ENCODE data around the gene UBQLN1. TPM values are rescaled to one million over a fixed set of nuclear protein-coding genes. Genes with fewer than 3 reads are reported as not detected.

UBQLN1 gene
- polyA plus RNA-seq, 1 of the 3 experiments (the other 2 are of a cell fraction): 60.3 TPM

DNA sequence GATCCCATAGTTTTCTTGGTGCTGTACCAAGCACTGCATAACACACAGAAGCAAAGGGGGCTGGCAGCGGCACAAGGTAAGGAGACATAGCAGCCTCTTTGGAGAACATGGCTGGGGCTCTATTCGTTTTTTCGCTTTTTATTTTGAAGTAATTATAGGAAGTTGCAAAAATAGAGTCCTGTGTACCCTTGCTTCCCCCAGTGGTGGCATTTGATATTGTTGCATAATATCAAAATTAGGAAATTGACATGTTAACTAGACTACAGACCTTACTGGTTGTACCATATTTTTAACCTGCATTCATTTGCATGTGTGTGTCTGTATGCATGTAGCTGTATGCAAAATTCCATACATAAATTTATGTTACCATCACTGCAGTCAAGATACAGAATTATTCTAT is 6.6 kb upstream of the UBQLN1 start:
- no peaks in the 10 kb centered on the region for H3K9me3 ChIP-seq
- H3K4me1 ChIP-seq (ENCODE audit: control insufficient read depth in 1 of 2, insufficient read depth in 2 of 2, low read depth in 1 of 2, low read length in 1 of 2): no peaks in the 10 kb centered on the region
- POLR2A ChIA-PET: no interaction called here
- TF ChIP-seq, protein P1, sequence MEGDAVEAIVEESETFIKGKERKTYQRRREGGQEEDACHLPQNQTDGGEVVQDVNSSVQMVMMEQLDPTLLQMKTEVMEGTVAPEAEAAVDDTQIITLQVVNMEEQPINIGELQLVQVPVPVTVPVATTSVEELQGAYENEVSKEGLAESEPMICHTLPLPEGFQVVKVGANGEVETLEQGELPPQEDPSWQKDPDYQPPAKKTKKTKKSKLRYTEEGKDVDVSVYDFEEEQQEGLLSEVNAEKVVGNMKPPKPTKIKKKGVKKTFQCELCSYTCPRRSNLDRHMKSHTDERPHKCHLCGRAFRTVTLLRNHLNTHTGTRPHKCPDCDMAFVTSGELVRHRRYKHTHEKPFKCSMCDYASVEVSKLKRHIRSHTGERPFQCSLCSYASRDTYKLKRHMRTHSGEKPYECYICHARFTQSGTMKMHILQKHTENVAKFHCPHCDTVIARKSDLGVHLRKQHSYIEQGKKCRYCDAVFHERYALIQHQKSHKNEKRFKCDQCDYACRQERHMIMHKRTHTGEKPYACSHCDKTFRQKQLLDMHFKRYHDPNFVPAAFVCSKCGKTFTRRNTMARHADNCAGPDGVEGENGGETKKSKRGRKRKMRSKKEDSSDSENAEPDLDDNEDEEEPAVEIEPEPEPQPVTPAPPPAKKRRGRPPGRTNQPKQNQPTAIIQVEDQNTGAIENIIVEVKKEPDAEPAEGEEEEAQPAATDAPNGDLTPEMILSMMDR (IDR thresholded peaks at IDR 0.05): peak; percentile 52
- TF ChIP-seq RFX5 (IDR thresholded peaks at IDR 0.05; ENCODE audit: low read length) (no peak), GATA2 (CRISPR knock-in tag; IDR thresholded peaks at IDR 0.05) (no peak)
- no peak overlapping the region for H3K9ac ChIP-seq
- 86% methylated on average over 3 of the region's 3 CpGs for WGBS (ENCODE audit: low lambda C conversion rate)
- no peak for DNase-seq
- no peak overlapping the region for H3K27ac ChIP-seq (ENCODE audit: low read depth in 2 of 2, low read length in 1 of 2)
- no peak overlapping the region for H3K4me2 ChIP-seq
- no peaks in the 10 kb centered on the region for H3F3A ChIP-seq (replicated peaks; ENCODE audit: insufficient read depth)
- CTCF ChIA-PET: interaction anchor here (1.3 kb wide), 1 partner anchor 65 kb away, joined by 5 read pairs; no protein-coding TSS in a partner anchor
- no peaks in the 10 kb centered on the region for H4K20me1 ChIP-seq (ENCODE audit: insufficient read depth)
- H3K9me2 ChIP-seq: no peaks in the 10 kb centered on the region
- no peak overlapping the region for H3K4me3 ChIP-seq (ENCODE audit: low read depth in 2 of 2, low read length in 1 of 2)
- peaks cover 1% of the 10 kb centered on the region; the same call in 1 of the 2 replicates for H3K79me2 ChIP-seq (ENCODE audit: insufficient read depth)
- H2AFZ ChIP-seq (ENCODE audit: low read depth): no peak overlapping the region
- no peaks in the 10 kb centered on the region for H3K27me3 ChIP-seq (ENCODE audit: insufficient read depth)
- H3K36me3 ChIP-seq (replicated peaks in 1 of 2; ENCODE audit: control insufficient read depth in 1 of 2, insufficient read depth in 2 of 2, low read length in 1 of 2): no peaks in the 10 kb centered on the region

DNA sequence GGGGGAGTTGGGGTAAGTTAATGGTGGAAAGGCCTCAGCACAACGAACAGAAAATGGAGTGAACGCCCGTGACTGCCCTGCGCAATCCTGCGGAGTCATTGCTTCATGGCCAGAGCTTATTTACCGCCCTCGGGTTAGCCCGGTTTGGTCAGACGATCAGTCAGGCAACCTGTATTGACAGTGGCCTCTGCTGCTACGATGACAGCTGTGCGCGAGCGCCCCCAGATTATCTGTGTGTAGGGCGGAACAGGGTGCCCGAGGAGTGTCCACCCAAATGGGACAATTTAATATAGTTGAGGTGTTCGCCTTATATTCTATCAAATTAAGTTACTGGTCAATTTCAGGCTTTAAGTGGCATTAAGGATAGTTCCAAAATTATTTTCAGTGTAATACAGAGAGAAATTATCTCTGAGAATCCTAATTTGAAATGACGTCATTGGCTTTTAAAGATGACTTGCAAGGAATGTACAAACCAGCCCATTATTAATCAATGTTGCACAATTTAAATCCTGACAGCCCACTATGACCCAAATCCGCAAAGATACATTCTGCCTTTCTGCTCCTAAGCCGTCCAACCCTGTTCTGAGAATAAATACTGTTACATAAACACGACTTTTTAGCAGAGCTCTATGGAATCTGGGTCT is 879 bp upstream of the UBQLN1 start:
- Histone ChIP-seq H3K79me2 (ENCODE audit: insufficient read depth) (peaks cover 47% of the 10 kb centered on the region), H3K9ac (peak overlapping the region; percentile 95), H4K20me1 (ENCODE audit: insufficient read depth) (peaks cover 31% of the 10 kb centered on the region), H3K4me1 (ENCODE audit: control insufficient read depth in 1 of 2, insufficient read depth in 2 of 2, low read depth in 1 of 2, low read length in 1 of 2) (peaks cover 0 to 2% of the 10 kb centered on the region in 2 experiments; a peak in 2 of 4 replicates), H2AFZ (ENCODE audit: low read depth) (peak overlapping the region; percentile 87), H3K27ac (ENCODE audit: low read depth in 2 of 2, low read length in 1 of 2) (peak overlapping the region; percentile 98 to 99), H3K36me3 (replicated peaks in 1 of 2; ENCODE audit: control insufficient read depth in 1 of 2, insufficient read depth in 2 of 2, low read length in 1 of 2) (peaks cover 0 to 7% of the 10 kb centered on the region in 2 experiments), H3K9me2 (no peaks in the 10 kb centered on the region), H3K9me3 (no peaks in the 10 kb centered on the region; the same call in 1 of the 2 replicates), H3F3A (replicated peaks; ENCODE audit: insufficient read depth) (no peaks in the 10 kb centered on the region), H3K4me2 (peak overlapping the region; percentile 86), H3K4me3 (ENCODE audit: low read depth in 2 of 2, low read length in 1 of 2) (peak overlapping the region; percentile 81 to 95), H3K27me3 (ENCODE audit: insufficient read depth) (no peaks in the 10 kb centered on the region)
- TF ChIP-seq RXRA (IDR thresholded peaks at IDR 0.05; ENCODE audit: borderline replicate concordance, low read depth) (no peak), ELF1 (IDR thresholded peaks at IDR 0.05) (no peak), RAD21 (IDR thresholded peaks at IDR 0.05; ENCODE audit: low read length) (peak; percentile 54), CHD2 (IDR thresholded peaks at IDR 0.05; ENCODE audit: low read length, partially characterized antibody) (no peak), FOXJ3 (CRISPR knock-in tag; IDR thresholded peaks at IDR 0.05) (0 out of 2 replicates have a peak, but pooled peaks have one; percentile 2), SIN3A (IDR thresholded peaks at IDR 0.05; ENCODE audit: borderline replicate concordance, low read depth, low read length) (no peak), EP300 (IDR thresholded peaks at IDR 0.05; ENCODE audit: borderline replicate concordance in 1 of 2, low read depth in 1 of 2, low read length in 1 of 2) (no peak), NFIC (IDR thresholded peaks at IDR 0.05; ENCODE audit: borderline replicate concordance) (no peak), RCOR1 (IDR thresholded peaks at IDR 0.05; ENCODE audit: low read length) (no peak), MXI1 (IDR thresholded peaks at IDR 0.05; ENCODE audit: low read depth, low read length) (peak; percentile 83)
- TF ChIP-seq, protein P1 (IDR thresholded peaks at IDR 0.05): peak; percentile 30; the same call in 1 of the 2 replicates
- TF ChIP-seq, protein P2, sequence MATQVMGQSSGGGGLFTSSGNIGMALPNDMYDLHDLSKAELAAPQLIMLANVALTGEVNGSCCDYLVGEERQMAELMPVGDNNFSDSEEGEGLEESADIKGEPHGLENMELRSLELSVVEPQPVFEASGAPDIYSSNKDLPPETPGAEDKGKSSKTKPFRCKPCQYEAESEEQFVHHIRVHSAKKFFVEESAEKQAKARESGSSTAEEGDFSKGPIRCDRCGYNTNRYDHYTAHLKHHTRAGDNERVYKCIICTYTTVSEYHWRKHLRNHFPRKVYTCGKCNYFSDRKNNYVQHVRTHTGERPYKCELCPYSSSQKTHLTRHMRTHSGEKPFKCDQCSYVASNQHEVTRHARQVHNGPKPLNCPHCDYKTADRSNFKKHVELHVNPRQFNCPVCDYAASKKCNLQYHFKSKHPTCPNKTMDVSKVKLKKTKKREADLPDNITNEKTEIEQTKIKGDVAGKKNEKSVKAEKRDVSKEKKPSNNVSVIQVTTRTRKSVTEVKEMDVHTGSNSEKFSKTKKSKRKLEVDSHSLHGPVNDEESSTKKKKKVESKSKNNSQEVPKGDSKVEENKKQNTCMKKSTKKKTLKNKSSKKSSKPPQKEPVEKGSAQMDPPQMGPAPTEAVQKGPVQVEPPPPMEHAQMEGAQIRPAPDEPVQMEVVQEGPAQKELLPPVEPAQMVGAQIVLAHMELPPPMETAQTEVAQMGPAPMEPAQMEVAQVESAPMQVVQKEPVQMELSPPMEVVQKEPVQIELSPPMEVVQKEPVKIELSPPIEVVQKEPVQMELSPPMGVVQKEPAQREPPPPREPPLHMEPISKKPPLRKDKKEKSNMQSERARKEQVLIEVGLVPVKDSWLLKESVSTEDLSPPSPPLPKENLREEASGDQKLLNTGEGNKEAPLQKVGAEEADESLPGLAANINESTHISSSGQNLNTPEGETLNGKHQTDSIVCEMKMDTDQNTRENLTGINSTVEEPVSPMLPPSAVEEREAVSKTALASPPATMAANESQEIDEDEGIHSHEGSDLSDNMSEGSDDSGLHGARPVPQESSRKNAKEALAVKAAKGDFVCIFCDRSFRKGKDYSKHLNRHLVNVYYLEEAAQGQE (IDR thresholded peaks at IDR 0.05; ENCODE audit: low read depth, low read length): no peak
- 18% methylated on average over 19 of the region's 20 CpGs for WGBS (ENCODE audit: low lambda C conversion rate)
- ChIA-PET POLR2A (interaction anchor here (1.2 to 2.1 kb wide), 3 partner anchors 59 to 88 kb away, joined by 5 to 9 read pairs (median 5); partner anchors contain the start of gene IDNK), CTCF (interaction anchor here (0.6 to 1.8 kb wide), 10 partner anchors 14 to 542 kb away, joined by 3 to 7 read pairs (median 4); no protein-coding TSS in a partner anchor)
- DNase-seq: peak; percentile 75
